ENCODE results near the gene SYNE1.
"Not testable (repeated sequence)": the region's sequence is repeated elsewhere in the genome, so short reads cannot be mapped to it uniquely, and the experiment has no call there.

The SYNE1 gene

GRCh38 chr6:152170702-152171667 lies 466.2 kb downstream of the SYNE1 start:
- DNase-seq: peak; percentile 47

GRCh38 chr6:152170313-152170701 lies 466.9 kb downstream of the SYNE1 start:
- no peak for DNase-seq

GRCh38 chr6:152167641-152168603 lies 469.2 kb downstream of the SYNE1 start:
- DNase-seq: no peak

- DNase-seq: no peak
Measured at GRCh38 chr6:152166897-152167296, 470.3 kb downstream of the SYNE1 start.

- DNase-seq: no peak
Measured at GRCh38 chr6:152166497-152166896, 470.7 kb downstream of the SYNE1 start.

GRCh38 chr6:152164957-152165356 lies 472.2 kb downstream of the SYNE1 start:
- no peak for DNase-seq

GRCh38 chr6:152161501-152161900 lies 475.7 kb downstream of the SYNE1 start:
- DNase-seq: peak; percentile 61

- no peak for DNase-seq
Measured at GRCh38 chr6:152160346-152160745, 476.8 kb downstream of the SYNE1 start.

GRCh38 chr6:152155792-152156191 lies 481.4 kb downstream of the SYNE1 start:
- DNase-seq: no peak

- DNase-seq: no peak
Measured at GRCh38 chr6:152154559-152155356, 482.4 kb downstream of the SYNE1 start.

- DNase-seq: no peak
Measured at GRCh38 chr6:152151920-152152319, 485.2 kb downstream of the SYNE1 start.

GRCh38 chr6:152150196-152150595 lies 487.0 kb downstream of the SYNE1 start:
- DNase-seq: peak; percentile 47

GRCh38 chr6:152148412-152148811 lies 488.8 kb downstream of the SYNE1 start:
- no peak for DNase-seq

GRCh38 chr6:152147269-152147668 lies 489.9 kb downstream of the SYNE1 start:
- DNase-seq: no peak

GRCh38 chr6:152146385-152146784 lies 490.8 kb downstream of the SYNE1 start:
- DNase-seq: peak; percentile 87

- DNase-seq: no peak
Measured at GRCh38 chr6:152143359-152143758, 493.8 kb downstream of the SYNE1 start.

- peak; percentile 58 for DNase-seq
Measured at GRCh38 chr6:152142105-152142504, 495.1 kb downstream of the SYNE1 start.

GRCh38 chr6:152138344-152138743 lies 498.8 kb downstream of the SYNE1 start:
- not testable (repeated sequence) for DNase-seq

- DNase-seq: no peak
Measured at GRCh38 chr6:152136449-152136825, 500.7 kb downstream of the SYNE1 start.

GRCh38 chr6:152135755-152136448 lies 501.3 kb downstream of the SYNE1 start:
- DNase-seq: no peak

- no peak for DNase-seq
Measured at GRCh38 chr6:152130441-152130840, 506.7 kb downstream of the SYNE1 start.

GRCh38 chr6:152129691-152130151 lies 507.4 kb downstream of the SYNE1 start:
- no peak for DNase-seq
